OCI-LY7 (cell line): Measurements from ENCODE around the gene BTBD17. TPM values are rescaled to one million over a fixed set of nuclear protein-coding genes. Genes with fewer than 3 reads are reported as not detected.

Experiments used
- BruUV-seq: library from RNA; stranded (reverse); fragments of 400-500 nt; replicated peaks from 2 replicates; lab custom pipeline; 2021; lab: Mats Ljungman, UMichigan
- CTCF ChIA-PET: fragments of 300-600 bp; sonication (Branson Sonifier 250); formaldehyde crosslinking; loops from one replicate; lab custom pipeline; 2022; ENCODE audit warnings: antibody characterized with exemption; ENCODE audit not compliant: unreplicated experiment; lab: Charles Lee
- POLR2A ChIA-PET: fragments of 300-600 bp; sonication (Branson Sonifier 250); formaldehyde crosslinking; loops from one replicate; lab custom pipeline; 2022; ENCODE audit warnings: antibody characterized with exemption; lab: Charles Lee
- DNase-seq: peaks from one replicate; pipeline ENCODE4 v3.0.0-alpha.2; 2015; ENCODE audit warnings: low spot score
- H2AFZ ChIP-seq: fragments of 200-600 bp; sonication (generic), shearing (Covaris generic); 2 replicates; pipeline ENCODE4 v1.6.1; 2014; ENCODE audit warnings: mild to moderate bottlenecking, antibody characterized with exemption, low read length, moderate library complexity
- H3K27ac ChIP-seq: fragments of 200-600 bp; sonication (generic); 2 replicates; pipeline ENCODE4 v1.5.1; 2014; ENCODE audit warnings: mixed run types, low read depth, mild to moderate bottlenecking, moderate library complexity, low read length, inconsistent platforms; ENCODE audit not compliant: poor library complexity, severe bottlenecking
- H3K36me3 ChIP-seq: fragments of 200-600 bp; sonication (generic); 2 replicates; pipeline ENCODE4 v1.6.1; 2014; ENCODE audit warnings: mild to moderate bottlenecking, antibody characterized with exemption, low read length, moderate library complexity, mixed read lengths; ENCODE audit not compliant: insufficient read depth
- H3K4me1 ChIP-seq: fragments of 200-600 bp; sonication (generic); 2 replicates; pipeline ENCODE4 v1.5.1; 2014; ENCODE audit warnings: mild to moderate bottlenecking, low read length; ENCODE audit not compliant: insufficient read depth, poor library complexity, severe bottlenecking
- H3K4me2 ChIP-seq: fragments of 200-600 bp; sonication (generic); 2 replicates; pipeline ENCODE4 v1.6.1; 2014; ENCODE audit warnings: mild to moderate bottlenecking, low read length
- H3K4me3 ChIP-seq: fragments of 200-600 bp; sonication (generic); 2 replicates; pipeline ENCODE4 v1.5.1; 2014; ENCODE audit warnings: mild to moderate bottlenecking, low read depth, low read length; ENCODE audit not compliant: poor library complexity, severe bottlenecking
- H3K79me2 ChIP-seq: fragments of 200-600 bp; sonication (generic); 2 replicates; pipeline ENCODE4 v1.6.1; 2016; ENCODE audit warnings: low read depth, mild to moderate bottlenecking, low read length, moderate library complexity, mixed read lengths; ENCODE audit not compliant: insufficient read depth
- H3K9me2 ChIP-seq: fragments of 200-600 bp; sonication (generic); 2 replicates; pipeline ENCODE4 v1.6.1; 2016; ENCODE audit warnings: mild to moderate bottlenecking, low read length, mixed read lengths; ENCODE audit not compliant: insufficient read depth
- H3K9me3 ChIP-seq: fragments of 200-600 bp; sonication (generic); 2 replicates; pipeline ENCODE4 v1.6.1; 2014; ENCODE audit warnings: mild to moderate bottlenecking, mixed run types, low read length, mixed read lengths
- H4K20me1 ChIP-seq: fragments of 200-600 bp; sonication (generic); 2 replicates; pipeline ENCODE4 v1.6.1; 2014; ENCODE audit warnings: mild to moderate bottlenecking, antibody characterized with exemption, low read length, moderate library complexity, mixed read lengths; ENCODE audit not compliant: insufficient read depth
- CTCF ChIP-seq: fragments of 200-600 bp; sonication (generic); conservative IDR thresholded peaks from 2 replicates; pipeline ENCODE4 v1.5.1; 2014; ENCODE audit warnings: mild to moderate bottlenecking, antibody characterized with exemption, low read length, moderate library complexity, mixed read lengths
- EZH2phosphoT487 ChIP-seq: fragments of 200-600 bp; sonication (generic); IDR thresholded peaks from 2 replicates; pipeline ENCODE4 v1.6.1; 2018; ENCODE audit warnings: low read depth, borderline replicate concordance, mild to moderate bottlenecking, mixed run types, antibody characterized with exemption, low read length, moderate library complexity, mixed read lengths
- intact Hi-C: fragments of 100-400 bp; cut with micrococcal nuclease; formaldehyde crosslinking; loops from one replicate; pipeline ENCODE4 v1.10.0; 2022; ENCODE audit not compliant: unreplicated experiment
- total RNA-seq, 2 experiments: library from RNA; depleted of rRNA in 1 of 2; stranded (reverse); fragments of >200 nt in 1 of 2; shearing (Covaris generic) in 1 of 2; gene quantifications; 2 replicates each; pipeline ENCODE4 v1.2.3, GENCODE V29; 2014 to 2022

BTBD17 gene
- total RNA-seq, 2 experiments from 2014 or later = not detected

DNA sequence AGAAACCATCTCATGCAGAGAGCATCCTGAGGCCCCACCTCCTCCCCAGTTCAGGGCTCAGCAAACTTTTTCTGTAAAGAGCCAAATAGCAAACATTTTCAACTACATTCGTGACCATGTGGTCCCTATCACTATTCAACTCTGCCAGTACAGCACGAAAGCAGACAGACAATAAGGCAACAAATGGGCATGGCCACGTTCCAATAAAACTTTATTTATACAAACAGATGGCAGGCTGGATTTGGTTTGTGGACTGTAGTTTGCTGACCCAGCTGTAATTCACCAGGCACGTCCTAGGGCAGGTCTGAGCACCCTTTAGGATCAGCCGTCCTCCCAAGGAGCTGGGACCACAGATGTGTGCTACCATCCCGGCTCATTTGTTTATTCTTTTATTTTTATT lies 43.1 kb upstream of the BTBD17 start:
- Histone ChIP-seq H4K20me1 (no peaks in the 10 kb centered on the region), H3K9me2 (no peaks in the 10 kb centered on the region), H3K4me3 (no peak overlapping the region), H3K79me2 (no peaks in the 10 kb centered on the region), H2AFZ (no peak overlapping the region), H3K36me3 (no peaks in the 10 kb centered on the region), H3K4me1 (peaks cover 3% of the 10 kb centered on the region), H3K4me2 (no peak overlapping the region), H3K9me3 (no peaks in the 10 kb centered on the region), H3K27ac (no peak overlapping the region)
- no peak for DNase-seq
- ChIA-PET CTCF (no interaction called here), POLR2A (interaction anchor here (0.7 kb wide), 1 partner anchor 92 kb away, joined by 3 read pairs; no protein-coding TSS in a partner anchor)
- intact Hi-C loops = no loop called here
- no TSS peak for BruUV-seq
- TF ChIP-seq EZH2phosphoT487 (no peak), CTCF (no peak)

- H3K9me2 ChIP-seq = no peaks in the 10 kb centered on the region
- H3K4me1 ChIP-seq = no peaks in the 10 kb centered on the region
- H3K4me2 ChIP-seq = no peak overlapping the region
- BruUV-seq = no TSS peak
- H3K27ac ChIP-seq = no peak overlapping the region
- POLR2A ChIA-PET = interaction anchor here (0.6 to 0.7 kb wide), 2 partner anchors 15 to 92 kb away, joined by 3 read pairs; no protein-coding TSS in a partner anchor
- H2AFZ ChIP-seq = no peak overlapping the region
- no peaks in the 10 kb centered on the region for H3K9me3 ChIP-seq
- CTCF ChIA-PET = no interaction called here
- H3K79me2 ChIP-seq = no peaks in the 10 kb centered on the region
- intact Hi-C loops = no loop called here
- no peaks in the 10 kb centered on the region for H3K36me3 ChIP-seq
- no peak overlapping the region for H3K4me3 ChIP-seq
- no peak for DNase-seq
- H4K20me1 ChIP-seq = no peaks in the 10 kb centered on the region
- TF ChIP-seq EZH2phosphoT487 (no peak), CTCF (no peak)
Measured at GRCh38 chr17:74404218-74404617, 42.5 kb upstream of the BTBD17 start.

GRCh38 chr17:74403512-74404137 lies 42.0 kb upstream of the BTBD17 start:
- ChIA-PET CTCF (interaction anchor here (0.6 kb wide), 1 partner anchor 77 kb away, joined by 9 read pairs; no protein-coding TSS in a partner anchor), POLR2A (interaction anchor here (0.6 kb wide), 1 partner anchor 16 kb away, joined by 3 read pairs; no protein-coding TSS in a partner anchor)
- Histone ChIP-seq H3K36me3 (no peaks in the 10 kb centered on the region), H3K4me1 (no peaks in the 10 kb centered on the region), H3K9me3 (no peaks in the 10 kb centered on the region), H3K79me2 (no peaks in the 10 kb centered on the region), H3K4me2 (no peak overlapping the region), H2AFZ (no peak overlapping the region), H3K4me3 (no peak overlapping the region), H3K9me2 (no peaks in the 10 kb centered on the region), H3K27ac (no peak overlapping the region), H4K20me1 (no peaks in the 10 kb centered on the region)
- intact Hi-C loops = no loop called here
- no TSS peak for BruUV-seq
- no peak for TF ChIP-seq CTCF
- DNase-seq = no peak
